SW 1271 (cell line): Measurements from ENCODE around the gene RPTOR.
"Not testable (repeated sequence)": the region's sequence is repeated elsewhere in the genome, so short reads cannot be mapped to it uniquely, and the experiment has no call there.

ENCODE experiments used
- DNase-seq, 2 experiments: peaks; one replicate each; lab custom pipeline; 2025; lab: John Stamatoyannopoulos, UW

The RPTOR gene

DNA sequence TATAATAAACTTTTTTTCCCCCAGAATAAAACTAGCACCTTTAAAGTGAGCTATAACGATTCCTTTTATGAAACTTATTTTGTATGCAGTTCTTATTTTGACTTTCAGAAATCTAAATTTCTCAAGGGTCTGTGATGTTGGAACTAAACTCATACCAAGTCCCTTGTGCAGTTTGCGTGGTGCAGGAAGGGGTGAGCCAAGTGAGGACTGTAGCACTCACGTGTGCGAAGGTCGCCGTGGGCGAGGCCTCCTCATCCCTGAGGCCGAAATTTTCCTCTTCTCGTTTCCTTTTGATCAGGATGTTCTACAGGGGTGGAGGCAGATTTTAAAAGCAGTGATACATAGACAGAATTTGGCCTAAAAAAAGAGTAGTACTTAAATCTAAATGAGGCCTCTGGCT lies 73.7 kb downstream of the RPTOR start:
- DNase-seq: no peak

DNA sequence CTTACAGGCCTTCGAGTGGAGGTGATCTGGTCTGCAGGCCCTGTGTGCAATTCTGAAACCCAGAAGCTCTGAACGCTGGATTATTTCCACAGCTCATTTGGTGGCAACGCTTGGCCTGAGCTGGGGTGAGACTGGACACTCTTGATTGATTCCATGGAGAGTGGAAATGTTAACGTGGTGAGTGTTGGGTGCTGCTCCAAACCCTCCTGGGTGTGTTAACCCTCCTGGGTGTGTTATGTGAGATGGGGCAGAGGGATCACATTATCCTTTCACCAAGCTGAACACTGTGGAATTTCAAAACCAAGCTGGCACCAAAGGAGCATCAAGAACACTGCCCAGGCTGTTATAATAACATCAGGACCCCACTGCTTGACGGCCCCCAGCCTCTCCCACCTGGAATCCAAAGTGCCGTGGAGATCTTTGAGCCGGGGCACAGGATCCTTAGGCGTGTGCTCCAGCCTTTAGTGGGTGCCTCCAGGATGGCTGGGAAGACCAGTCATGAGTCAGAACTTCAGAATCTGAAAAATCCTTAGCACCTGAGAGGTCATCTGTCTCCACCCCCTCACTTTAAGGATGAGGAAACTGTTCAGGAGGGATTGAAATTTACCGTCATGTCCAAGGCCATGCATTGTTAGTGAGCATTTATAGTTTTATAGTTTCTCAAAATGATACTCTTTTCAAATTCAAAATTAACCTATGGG lies 75.0 kb downstream of the RPTOR start:
- peak in 1 of 2 experiments; percentile 32 for DNase-seq

DNA sequence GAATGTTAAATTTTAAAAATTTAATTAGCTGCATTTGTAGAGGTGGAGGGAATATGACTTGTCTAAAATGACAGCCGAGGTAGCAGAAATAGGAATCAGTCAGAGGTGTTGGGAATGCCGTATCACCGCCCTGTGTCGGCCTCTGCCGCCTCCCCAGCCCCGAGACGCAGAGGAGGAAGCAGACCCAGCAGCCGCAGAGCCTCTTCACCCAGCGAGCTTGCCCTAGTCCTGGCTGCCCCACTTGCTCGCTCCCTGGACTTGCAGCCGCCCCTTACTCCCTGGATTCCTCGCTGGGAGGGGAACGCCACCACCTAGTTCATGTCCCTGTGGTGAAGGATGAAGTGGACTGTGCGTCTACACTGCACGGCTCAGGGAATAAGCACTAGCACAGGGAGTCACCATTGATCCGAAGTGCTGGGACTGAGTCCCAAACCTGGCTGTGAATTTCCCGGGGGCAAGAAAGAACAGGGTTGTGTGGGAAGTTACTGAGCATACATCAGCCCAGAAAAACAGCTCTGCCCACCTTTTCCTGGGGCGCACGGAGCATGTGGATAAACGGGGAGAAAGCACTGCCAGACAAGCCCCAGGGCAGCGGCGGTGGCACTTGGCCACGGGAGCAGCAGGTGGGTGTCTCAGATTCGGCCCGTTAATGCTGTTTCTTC lies 76.8 kb downstream of the RPTOR start:
- no peak for DNase-seq

DNA sequence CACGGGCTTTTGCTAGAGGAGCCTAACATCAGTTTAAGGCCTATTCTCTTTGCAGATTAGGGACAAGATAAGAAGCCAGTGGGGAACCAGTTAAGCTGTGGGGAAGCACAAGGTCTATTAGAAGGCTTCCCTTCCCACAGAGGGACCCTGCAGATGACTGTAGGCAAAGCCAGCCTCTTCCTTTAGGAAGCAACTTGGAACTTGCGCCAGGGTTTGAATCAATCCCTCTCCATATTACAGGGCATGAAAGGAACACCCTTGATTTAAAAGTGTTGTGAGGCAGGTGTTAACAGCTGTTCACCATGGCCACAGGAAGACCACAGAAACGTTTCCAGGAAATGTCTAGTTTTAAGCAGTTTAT lies 77.3 kb downstream of the RPTOR start:
- no peak for DNase-seq

DNA sequence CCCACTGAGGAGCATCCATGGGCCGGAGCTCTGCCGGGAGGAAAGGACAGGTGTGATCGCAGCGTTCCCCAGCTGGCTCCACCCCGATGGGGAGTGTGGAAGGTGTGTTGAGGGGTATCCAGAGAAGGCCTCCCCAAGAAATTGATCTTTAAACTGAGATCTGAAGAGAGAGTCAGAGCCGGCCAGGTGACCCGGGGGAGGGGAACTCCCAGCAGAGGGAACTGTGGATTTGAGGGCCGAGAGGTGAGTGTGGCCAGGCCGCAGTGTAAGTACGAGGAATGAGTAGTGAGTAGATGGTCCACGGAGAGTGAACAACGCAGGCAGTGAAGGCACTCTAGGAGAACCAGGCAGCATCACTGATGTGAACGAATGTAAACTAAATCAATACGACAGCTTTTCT lies 80.2 kb downstream of the RPTOR start:
- no peak for DNase-seq

DNA sequence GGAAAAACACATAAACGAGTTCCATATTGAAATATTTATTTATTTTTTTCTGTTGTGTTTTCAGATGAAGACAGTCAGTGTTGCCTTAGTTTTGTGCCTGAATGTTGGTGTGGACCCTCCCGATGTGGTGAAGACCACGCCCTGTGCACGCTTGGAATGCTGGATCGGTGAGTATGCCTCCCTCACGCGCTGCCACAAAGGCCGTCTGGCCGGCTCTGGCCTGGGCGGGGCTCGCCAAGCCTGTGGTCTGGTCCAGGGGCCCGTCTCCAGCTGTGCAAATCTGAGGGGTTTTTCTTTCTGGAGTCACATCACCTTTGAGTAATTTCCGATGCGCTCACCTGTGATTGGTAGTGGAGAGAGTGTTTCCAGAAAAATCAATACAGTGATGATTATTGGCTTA lies 81.0 kb downstream of the RPTOR start:
- no peak for DNase-seq

DNA sequence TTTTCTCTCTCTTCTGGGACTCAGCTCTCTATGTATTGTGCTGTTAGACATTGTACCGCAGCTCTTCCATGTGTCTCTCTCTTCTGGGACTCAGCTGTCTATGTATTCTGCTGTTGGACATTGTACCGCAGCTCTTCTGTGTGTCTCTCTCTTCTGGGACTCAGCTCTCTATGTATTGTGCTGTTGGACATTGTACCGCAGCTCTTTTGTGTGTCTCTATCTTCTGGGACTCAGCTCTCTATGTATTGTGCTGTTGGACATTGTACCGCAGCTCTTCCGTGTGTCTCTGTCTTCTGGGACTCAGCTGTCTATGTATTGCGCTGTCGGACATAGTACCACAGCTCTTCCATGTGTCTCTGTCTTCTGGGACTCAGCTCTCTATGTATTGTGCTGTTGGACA lies 84.2 kb downstream of the RPTOR start:
- DNase-seq: not testable (repeated sequence)

DNA sequence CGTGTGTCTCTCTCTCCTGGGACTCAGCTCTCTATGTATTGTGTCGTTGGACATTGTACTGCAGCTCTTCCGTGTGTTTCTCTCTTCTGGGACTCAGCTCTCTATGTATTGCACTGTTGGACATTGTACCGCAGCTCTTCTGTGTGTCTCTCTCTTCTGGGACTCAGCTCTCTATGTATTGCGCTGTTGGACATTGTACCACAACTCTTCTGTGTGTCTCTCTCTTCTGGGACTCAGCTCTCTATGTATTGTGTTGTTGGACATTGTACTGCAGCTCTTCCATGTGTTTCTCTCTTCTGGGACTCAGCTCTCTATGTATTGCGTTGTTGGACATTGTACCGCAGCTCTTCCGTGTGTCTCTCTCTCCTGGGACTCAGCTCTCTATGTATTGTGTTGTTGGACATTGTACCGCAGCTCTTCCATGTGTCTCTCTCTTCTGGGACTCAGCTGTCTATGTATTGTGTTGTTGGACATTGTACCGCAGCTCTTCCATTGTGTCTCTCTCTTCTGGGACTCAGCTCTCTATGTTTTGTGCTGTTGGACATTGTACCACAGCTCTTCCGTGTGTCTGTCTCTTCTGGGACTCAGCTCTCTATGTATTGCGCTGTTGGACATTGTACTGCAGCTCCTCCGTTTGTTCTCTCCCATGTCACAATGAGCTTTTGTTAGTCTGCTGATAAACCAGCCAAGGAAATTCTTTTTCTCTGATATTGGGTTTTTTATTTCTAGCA lies 84.8 kb downstream of the RPTOR start:
- DNase-seq: no peak

DNA sequence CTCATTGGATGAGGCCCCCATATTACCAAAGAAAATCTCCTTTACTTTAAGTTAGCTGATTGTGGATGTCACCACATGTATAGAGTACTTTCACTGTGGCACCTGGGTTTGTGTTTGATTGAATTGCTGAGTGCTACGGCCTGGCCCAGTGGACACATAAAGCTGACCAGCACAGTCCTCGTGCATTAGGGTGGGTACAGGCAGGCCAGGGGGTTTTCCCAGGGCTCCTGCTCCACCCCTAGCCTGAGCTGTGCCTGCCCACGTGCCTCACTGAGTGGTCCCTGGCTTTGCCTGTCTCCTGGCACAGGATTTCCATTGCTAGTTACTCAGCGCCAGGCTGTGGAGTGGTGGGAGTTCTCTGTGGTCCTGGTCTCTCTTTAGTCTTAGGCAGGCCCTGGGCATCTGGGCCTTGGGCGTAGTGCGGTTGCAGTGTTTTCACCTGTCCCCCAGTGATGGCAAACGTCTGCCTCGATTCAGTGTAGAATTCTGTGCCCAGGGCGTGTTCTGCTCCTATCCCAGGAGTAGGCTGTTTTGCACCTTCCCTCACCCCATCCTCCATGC lies 86.0 kb downstream of the RPTOR start:
- DNase-seq: no peak

DNA sequence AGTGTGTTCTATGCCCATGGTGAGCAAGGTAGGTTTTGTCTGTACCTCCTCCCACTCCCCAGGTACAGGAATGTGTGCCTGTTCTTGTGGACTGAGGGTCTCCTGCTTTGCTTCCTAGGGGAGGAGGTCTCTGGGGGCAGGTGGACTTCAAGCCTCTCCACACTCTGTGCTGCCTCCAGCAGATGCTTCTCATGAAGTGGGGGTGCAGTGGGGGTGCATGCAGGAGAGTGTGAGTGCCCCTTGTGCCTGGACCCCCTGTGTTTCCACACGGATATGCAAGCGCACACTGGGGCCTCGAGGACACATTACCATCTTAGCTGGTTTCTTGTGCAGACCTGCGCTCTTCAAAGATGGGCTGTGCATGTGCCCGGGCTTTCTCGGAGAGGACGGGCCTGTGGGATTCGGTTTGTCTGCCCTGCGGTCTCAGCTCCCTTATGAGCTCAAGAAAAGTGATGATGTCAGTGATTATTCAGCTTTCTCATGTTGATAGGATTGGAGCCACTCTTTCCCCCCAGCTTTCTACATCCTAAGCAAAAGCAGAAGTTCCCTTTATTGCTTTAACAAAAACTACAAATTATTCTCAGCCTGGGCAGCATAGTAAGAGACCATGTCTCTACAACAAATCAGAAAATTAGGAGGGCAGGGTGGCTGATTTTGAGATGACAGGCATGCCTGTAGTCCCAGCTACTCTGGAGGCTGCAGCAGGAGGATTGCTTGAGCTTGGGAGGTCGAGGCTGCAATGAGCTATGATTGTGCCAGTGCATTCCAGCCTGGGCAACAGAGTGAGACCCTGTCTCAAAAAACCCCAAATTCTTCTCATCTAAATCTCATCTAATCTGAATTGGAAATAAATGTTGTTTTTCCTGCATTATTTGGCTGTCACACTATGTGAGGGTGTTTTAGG lies 86.8 kb downstream of the RPTOR start:
- DNase-seq: no peak

DNA sequence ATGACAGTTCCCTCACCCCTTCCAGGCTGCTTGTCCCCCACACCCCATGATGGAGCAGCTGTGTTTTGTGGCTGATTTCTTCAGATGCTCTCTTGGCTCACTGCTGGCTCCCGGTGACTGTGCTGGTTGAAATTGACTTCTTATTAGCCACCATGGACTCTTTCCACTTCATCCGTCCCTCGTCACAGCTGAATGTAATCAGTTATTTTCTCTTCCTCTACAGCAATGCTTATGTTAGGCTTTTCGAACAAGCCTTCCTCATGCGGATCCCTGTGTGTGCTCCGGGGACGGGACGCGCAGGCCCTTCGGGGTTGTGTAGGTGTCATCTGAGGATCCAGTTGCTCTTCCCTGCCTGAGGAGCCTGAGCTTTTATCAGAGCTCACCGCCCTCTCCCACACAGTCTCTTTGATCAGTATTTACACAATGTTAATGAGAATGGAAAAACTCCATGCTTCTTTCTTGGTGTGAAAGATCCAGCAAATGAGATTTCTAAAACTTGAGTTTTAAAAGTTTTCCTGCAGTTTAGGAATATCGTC lies 87.5 kb downstream of the RPTOR start:
- no peak for DNase-seq

DNA sequence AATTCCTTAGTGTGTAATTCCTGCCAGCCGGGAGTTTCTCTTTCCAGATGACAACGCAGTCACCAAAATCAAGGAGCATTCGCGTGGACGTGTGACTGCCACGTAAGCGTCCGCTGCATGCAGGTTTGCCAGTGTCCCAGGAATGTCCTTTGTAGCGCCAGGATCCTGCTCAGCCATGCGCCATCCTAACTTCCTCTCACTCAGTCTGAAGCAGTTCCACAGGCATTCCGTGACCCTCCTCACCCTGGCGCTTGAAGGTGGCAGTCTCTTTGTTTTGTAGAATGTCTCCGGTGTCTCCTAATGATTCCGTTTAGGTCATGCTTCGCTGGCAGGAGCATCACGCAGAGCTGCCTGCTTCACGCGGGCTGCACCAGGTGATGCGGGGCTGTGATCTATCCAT lies 88.6 kb downstream of the RPTOR start:
- DNase-seq: no peak

DNA sequence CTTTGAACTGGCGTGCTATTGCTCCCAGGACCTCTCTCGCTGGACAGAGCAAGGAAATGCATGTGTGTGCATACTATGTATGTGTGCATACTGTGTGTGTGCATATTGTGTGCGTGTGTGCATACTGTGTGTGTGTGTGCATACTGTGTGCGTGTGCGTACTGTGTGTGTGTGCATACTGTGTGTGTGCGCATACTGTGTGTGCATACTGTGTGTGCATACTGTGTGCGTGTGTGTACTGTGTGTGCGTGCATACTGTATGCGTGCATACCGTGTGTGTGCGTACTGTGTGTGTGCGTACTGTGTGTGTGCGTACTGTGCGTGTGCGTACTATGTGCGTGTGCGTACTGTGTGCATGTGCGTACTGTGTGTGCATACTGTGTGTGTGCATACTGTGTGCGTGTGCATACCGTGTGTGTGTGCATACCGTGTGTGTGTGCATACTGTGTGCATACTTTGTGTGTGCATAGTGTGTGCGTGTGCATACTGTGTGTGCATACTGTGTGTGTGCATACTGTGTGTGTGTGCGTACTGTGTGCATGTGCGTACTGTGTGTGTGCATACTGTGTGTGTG lies 89.4 kb downstream of the RPTOR start:
- no peak for DNase-seq

DNA sequence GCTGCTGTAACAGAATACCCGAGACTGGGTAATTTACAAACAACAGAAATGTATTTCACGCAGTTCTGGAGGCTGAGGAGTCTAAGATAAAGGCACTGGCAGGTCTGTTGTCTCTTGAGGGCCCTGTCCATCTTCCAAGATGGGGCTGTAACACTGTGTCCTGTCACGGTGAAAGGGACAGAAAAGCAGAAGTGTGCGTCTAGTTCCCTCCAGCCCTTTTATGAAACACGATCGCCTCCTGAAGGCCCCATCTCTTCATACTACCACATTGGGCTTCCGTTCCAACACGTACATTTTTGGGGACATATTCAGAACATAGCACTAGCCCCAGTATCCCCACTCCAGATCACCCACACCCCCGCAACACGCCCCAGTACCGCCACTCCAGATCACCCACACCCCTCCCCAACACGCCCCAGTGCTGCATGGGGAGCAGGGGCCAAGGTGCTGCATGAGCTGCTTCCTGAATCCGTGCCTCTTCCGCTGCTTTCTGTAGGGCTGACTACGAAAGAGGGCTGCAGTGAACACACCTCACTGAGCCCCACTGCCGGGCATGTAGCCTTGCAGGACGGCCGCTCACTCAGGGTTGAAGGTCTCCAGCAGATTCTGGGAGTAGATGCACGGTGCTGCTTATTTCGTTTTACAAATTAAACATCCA lies 91.9 kb downstream of the RPTOR start:
- no peak for DNase-seq

DNA sequence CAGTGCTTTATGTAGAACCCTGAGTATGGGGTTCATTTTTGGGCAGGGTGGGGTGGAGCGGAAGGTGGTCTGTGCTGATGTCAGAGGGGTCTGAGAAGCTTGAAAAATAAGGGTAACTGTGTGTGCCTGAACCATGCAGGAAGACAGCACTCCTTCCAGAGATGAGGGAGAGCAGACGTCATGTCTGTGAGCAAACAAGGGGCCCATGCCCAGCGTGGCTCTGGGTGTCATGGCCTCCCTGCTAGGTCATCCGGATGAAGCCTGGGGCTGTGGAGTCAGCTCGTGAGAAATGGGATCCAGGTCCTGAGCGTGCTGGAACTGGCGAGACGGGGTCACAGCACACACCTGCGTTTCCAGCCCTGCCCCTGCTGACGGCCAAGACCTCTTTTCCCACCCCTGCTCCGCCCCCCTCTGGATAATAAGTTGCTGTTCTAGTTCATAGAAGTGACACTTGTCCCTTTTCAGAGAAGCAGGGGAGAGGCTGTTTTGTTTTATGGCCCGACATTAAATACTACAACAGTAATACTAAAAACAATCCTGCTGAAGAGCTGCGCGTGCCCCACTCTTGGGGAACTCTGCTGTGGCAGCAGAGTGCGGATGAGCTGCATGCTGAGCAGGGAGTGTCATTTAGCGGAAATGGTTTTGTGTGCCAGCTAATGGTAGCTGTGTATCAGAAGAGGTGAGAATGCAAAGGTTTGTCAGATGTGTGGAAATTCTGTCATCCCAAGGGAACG lies 92.6 kb downstream of the RPTOR start:
- no peak for DNase-seq

DNA sequence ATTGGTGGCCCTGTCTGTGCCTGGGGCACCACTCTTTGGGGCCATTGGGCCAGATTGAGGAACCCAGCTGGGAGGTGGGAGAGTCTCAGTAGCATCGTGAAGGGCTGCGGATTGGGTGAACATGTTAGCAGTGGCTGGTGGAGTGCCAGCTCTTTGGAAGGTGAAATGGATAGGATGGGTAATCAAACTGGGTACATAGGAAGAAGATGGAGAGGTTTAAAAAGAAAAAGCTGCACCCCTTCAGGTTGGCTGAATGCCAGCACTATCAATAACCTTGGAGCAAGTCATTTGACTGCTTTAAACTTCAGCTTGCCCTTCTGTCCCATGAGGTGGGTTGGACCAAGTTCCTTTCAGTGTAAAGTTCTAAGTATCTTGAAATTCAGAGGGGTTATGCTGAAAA lies 95.0 kb downstream of the RPTOR start:
- no peak for DNase-seq

DNA sequence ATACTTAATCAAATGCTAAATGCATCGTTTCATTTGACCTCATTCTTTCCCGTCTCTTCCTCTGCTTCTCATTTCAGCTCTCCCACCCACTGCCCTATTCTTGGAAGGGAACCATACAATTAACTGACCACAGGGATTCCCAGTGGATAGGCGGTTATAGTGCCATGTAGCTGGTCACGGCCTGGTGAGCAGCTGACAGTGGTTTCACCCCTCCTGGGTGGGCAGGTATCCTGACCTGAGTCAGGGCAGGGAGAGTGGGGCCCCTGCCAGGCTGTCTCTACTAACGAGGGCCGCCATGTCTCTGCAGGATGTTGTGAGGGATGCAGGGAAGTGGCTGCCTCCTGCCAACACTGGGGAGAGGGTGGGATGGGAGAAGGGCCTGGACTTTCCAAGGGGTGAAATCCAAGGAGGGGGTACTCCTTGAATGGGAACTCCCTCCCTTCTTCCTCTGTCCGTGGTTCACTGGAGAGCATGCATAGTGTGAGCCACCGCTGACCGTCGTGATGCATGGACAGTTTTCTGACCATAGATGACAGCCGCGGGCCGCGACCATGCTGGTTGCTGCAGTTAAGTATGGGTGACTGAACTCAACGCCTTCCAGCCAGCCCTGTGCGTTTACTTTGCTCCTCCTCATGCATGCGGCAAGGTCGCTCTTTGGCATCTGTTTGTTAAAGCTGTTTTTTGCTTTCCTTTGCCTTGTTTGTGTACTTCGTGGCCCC lies 95.9 kb downstream of the RPTOR start:
- no peak for DNase-seq

DNA sequence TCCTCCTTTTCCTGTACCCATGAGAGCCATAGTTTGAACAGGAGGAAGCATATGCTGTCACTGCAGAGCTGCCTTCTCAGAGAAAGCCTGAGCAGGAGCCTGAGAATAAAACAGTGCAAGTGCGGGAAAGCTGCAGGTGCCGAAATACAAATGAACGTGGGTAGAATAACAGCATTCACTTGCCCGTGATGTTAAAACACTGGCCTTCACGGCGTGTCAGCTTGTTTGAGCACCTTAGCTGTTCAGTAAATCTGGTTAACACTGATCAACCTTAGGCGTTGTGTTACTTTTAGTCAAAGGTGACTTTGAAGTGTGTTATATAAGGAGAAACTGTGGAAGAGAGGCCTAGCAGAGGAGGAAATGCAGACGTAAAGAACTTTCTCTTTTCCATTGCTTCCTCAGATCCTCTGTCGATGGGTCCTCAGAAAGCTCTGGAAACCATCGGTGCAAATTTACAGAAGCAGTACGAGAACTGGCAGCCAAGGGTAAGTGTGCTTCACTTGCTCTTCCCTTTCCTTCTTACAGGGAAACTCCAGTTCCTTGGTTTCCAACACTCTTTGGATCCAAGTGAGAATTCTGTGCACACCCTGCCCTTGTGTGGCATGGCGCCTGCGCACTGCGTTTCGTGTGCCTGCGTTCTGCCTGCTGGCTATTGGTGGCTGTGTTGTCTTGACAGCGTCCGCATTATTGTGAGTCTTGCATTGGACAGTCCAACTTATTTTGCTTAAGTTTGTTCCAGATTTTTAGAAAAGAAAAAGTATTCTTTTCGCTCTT lies 98.9 kb downstream of the RPTOR start:
- DNase-seq: no peak

DNA sequence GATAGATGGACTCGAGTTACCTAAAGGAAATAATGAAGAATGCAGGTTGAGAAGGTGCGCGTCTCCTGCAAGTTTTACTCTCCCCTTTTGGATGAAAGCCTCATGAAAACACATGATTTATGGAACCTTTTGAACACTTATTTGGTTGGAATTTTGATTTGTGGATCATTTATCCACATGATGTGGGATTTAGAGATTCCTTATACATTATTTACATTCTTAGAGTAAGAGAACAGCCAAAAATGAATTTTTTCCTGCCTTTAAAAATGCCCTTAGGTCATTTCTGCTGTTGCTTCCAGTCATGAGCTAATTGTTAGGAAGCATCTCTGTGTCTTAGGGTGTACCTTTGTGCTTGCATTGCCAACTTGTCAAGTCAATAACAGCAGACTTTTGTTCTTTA lies 99.9 kb downstream of the RPTOR start:
- no peak for DNase-seq
